Measurements from ENCODE around the gene ZSCAN5A.

DNA sequence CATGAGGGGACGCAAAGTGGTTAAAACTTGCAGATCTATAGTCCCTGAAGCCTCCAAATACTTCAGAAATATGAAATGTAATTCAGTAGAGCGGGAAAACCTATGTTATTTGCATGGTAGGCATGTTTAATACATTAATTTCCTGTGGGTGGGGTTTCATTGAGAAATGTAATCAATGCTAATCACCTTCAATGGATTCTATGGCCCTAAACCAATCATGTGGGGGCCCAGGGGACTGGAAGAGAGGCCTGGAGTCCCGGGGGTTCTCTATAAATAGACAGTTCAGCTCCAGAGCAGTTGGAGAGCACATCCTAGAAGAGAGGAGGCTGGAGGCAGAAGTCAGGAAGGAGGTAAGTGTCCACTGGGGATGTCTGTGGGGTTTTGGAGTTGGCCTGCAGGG is 112.7 kb downstream of the ZSCAN5A start, which contains the start of gene ZSCAN5C:
- TF ChIP-seq, protein P1, sequence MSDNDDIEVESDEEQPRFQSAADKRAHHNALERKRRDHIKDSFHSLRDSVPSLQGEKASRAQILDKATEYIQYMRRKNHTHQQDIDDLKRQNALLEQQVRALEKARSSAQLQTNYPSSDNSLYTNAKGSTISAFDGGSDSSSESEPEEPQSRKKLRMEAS (IDR thresholded peaks at IDR 0.05; ENCODE audit: low read depth, low read length), result no peak
- TF ChIP-seq PAX8 (IDR thresholded peaks at IDR 0.05), result no peak
- TF ChIP-seq POLR2AphosphoS5 (IDR thresholded peaks at IDR 0.05; ENCODE audit: low read length), result no peak

Measured in GM12878 (cell line).